ENCODE measurements around the gene PSPC1. TPM values are rescaled to one million over a fixed set of nuclear protein-coding genes. Genes with fewer than 3 reads are reported as not detected.
"Not testable (repeated sequence)": the region's sequence is repeated elsewhere in the genome, so short reads cannot be mapped to it uniquely, and the experiment has no call there.

The PSPC1 gene, protein sequence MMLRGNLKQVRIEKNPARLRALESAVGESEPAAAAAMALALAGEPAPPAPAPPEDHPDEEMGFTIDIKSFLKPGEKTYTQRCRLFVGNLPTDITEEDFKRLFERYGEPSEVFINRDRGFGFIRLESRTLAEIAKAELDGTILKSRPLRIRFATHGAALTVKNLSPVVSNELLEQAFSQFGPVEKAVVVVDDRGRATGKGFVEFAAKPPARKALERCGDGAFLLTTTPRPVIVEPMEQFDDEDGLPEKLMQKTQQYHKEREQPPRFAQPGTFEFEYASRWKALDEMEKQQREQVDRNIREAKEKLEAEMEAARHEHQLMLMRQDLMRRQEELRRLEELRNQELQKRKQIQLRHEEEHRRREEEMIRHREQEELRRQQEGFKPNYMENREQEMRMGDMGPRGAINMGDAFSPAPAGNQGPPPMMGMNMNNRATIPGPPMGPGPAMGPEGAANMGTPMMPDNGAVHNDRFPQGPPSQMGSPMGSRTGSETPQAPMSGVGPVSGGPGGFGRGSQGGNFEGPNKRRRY
- 76.0 and 76.4 TPM in 2 replicates for total RNA-seq (2014; rRNA removed; shearing (Covaris generic))

- DNase-seq (ENCODE audit: low spot score), result peak; percentile 89
Measured at GRCh38 chr13:19782727-19783682, at the start of gene PSPC1. TSS of gene PSPC1 (minus strand) at chr13:19782945. CDS start at chr13:19782757, 188 bp downstream.

GRCh38 chr13:19822673-19823072 is 39.9 kb upstream of the PSPC1 start:
- DNase-seq (ENCODE audit: low spot score), result no peak

DNA sequence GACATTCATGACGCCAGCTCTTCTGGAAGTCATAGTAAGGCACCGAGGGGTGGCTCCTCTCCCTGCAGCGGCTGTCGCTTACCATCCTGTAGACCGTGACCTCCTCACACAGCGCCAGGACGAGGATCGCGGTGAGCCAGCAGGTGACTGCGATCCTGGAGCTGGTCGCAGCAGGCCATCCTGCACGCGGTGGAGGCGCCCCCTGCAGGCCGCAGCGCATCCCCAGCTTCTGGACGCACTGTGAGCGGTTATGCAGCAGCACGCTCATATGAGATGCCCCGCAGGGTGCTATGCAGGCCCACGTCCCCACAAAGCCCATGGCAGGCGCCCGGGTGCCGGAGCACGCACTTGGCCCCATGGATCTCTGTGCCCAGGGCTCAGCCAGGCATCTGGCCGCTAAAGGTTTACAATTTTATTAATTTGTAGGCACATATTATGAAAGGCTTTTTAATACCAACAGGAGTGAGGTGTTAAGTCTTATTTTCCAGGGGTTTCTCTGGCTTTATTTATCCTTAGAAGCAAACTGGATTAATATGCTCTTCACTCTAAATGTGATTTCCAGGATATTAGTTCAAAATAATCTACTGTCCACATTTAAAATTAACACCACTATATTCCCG is 35.6 kb upstream of the PSPC1 start:
- no peak for DNase-seq (ENCODE audit: low spot score)

GRCh38 chr13:19817510-19818158 is 34.9 kb upstream of the PSPC1 start:
- DNase-seq (ENCODE audit: low spot score), result no peak

- no peak for DNase-seq (ENCODE audit: low spot score)
Measured at GRCh38 chr13:19817106-19817505, 34.4 kb upstream of the PSPC1 start.

- not testable (repeated sequence) for DNase-seq (ENCODE audit: low spot score)
Measured at GRCh38 chr13:19815842-19816241, 33.1 kb upstream of the PSPC1 start.

DNA sequence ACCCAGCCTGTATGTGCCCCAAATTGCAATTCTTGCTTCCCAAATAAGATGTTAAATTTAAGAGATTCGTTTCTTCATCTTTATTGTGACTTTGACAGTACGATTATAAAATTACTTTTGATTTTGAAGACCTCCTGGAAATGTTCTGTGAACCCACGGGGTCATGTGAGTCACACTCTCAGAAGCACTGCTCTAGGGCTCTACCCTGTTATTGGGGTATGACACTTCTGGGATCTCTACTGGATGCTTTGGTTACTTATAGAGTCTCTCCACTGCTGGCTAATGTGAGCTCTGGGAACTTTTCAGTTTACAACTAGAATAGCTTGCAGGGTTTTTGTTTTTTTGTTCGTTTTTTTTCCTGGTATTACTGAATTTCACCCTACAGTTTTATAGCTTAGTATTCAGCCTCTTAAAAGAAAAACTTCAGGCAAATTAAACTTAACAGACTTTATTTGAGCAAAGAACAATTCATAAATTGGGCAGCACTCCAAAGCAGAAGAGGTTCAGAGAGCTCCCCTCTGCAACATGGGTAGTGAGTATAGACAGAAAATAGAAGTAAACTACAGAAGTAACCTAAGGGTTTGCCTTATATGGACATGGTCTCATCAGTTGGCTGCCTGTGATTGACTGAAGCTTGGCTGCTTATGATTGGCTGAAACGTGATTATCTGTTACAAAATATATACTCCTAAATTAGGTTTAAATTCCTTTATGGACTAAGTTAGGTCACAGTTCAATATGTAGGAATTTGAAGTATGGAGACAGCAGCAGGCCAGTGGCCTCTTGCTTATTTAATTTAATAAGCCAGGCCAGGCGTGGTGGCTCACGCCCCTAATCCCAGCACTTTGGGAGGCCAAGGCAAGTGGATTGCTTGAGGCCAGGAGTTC is 28.5 kb upstream of the PSPC1 start:
- no peak for DNase-seq (ENCODE audit: low spot score)

DNA sequence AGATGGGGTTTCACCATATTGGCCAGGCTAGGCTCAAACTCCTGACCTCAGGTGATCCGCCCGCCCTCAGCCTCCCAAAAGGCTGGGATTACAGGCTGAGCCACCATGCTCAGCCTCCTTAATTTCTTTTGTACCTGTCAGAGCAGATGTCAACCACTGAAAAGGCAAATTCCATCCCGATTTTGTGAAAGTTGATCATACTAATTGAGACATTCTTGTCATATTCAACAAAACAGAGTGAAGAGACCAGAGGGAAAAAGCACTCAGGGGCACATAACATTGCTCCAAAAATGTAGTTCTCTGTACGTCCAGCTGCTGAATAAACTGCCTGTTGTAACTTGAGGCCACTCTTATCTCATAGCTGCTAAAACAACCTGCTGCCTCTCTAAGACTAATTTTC is 27.4 kb upstream of the PSPC1 start:
- no peak for DNase-seq (ENCODE audit: low spot score)

DNA sequence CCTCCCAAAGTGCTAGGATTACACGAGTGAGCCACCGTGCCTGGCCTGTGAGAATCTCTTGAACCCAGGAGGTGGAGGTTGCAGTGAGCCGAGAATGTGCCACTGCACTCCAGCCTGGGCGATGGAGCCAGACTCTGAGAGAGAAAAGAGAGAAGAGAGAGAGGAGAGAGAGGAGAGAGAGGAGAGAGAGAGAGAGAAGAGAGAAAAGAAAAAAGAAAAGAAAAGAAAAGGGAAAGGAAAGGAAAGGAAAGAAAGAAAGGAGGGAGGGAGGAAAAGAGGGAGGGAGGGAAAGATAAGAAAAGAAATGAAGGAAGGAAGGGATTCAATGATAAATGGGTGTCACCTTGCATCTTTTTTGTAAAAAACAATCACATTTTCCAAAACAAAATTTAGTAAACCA is 23.0 kb upstream of the PSPC1 start:
- DNase-seq (ENCODE audit: low spot score), result no peak

- no peak for DNase-seq (ENCODE audit: low spot score)
Measured at GRCh38 chr13:19795956-19796355, 13.2 kb upstream of the PSPC1 start.

- no peak for DNase-seq (ENCODE audit: low spot score)
Measured at GRCh38 chr13:19794631-19795030, 11.9 kb upstream of the PSPC1 start.

DNA sequence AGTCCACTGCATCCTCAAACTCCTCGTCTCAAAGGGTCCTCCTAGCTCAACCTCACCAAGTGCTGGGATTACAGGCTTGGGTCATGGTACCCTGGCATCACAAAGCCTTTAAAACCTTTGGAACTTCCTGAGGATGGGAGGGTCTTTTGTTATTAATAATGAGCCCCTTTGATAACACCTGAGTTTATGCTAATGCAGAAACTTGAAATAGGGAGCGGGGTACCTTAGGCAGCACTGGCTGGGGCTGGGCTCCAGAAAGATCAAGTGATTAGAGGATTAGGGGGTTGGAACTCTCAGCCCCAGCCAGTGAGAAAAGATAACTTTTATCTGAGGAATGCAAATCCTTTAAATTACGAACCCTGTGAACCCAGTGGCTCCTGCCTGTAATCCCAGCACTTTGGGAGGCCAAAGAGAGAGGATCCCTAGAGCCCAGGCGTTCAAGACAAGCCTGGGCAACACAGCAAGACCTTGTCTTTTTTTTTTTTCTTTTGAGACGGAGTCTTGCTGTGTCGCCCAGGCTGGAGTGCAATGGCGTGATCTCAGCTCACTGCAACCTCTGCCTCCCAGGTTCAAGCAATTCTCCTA is 9.3 kb upstream of the PSPC1 start:
- no peak for DNase-seq (ENCODE audit: low spot score)

GRCh38 chr13:19782049-19782726 is 557 bp downstream of the PSPC1 start:
- DNase-seq (ENCODE audit: low spot score), result peak; percentile 5

DNA sequence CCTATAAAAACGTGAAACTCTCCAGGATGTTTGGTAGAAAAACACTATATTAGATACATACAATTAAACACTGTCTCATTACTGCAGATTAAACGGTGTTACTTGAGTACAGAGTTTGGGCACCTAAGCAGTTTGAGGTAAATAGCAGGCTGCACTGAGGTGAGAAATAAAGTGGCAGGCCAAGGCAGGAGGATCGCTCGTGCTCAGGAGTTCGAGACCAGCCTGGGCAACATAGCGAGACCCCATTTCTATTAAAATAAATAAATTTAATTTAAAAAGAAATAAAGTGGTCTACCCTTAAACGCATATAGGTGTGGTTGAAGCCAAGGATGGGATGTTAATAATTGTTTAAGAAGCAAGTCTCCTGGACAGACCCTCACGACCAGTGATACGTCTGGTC is 1.2 kb downstream of the PSPC1 start:
- DNase-seq (ENCODE audit: low spot score), result peak; percentile 1

GRCh38 chr13:19780753-19781418 is 1.9 kb downstream of the PSPC1 start:
- DNase-seq (ENCODE audit: low spot score), result not testable (repeated sequence)

DNA sequence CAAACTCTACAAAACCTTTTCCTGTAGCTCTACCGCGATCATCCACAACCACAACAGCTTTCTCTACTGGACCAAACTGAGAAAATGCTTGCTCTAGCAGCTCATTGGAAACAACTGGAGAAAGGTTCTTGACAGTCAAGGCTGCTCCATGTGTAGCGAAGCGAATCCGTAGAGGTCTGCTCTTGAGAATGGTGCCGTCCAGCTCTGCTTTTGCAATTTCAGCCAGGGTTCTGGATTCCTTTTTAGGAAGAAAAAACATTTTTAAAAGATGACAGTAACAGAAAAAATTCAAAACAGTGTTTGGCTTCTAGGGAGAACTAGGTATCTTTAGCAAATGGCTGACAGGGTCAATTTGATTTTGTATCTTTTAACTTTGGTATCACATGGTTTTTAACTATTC is 10.4 kb downstream of the PSPC1 start:
- DNase-seq (ENCODE audit: low spot score), result no peak

DNA sequence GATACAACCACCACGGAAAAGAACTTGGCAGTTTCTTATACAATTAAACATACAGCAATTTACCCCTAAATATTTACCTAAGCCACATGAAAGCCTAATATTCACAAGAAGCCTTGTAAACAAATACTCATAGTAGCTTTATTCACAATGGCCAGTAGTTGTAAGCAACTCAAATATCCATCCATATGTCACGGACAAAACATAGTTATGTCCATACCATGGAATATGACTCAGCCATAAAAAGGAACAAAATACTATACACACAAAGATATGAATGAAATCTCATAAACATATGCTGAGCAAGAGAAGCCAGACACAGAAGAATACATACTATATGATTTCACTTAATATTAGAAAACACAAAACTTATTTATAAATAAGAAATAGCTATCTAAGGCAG is 12.9 kb downstream of the PSPC1 start:
- DNase-seq (ENCODE audit: low spot score), result no peak

GRCh38 chr13:19767966-19768365 is 14.8 kb downstream of the PSPC1 start:
- no peak for DNase-seq (ENCODE audit: low spot score)

GRCh38 chr13:19766591-19766990 is 16.2 kb downstream of the PSPC1 start:
- no peak for DNase-seq (ENCODE audit: low spot score)

Data from A172 (cell line).